ENCODE measurements around the gene WWC2.

DNA sequence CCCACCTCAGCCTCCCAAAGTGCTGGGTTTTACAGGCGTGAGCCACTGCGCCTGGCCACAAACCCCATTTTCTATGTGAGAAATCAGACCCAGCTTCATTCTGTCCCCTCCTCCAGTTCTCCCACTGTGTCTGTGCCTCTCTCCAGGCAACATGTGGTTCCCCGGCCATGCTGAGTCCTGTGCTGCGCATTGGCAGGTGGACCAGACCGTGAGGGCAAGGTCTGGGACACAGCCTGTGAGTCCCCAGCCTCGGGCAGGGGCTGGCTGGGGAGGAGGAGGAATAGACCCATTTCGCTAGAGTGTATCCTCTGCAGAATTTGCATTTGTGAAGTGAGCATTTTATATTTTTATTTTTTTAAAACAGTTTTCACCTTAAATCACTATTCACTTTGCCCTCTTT lies 244.7 kb downstream of the WWC2 start:
- TF ChIP-seq GATA1 (IDR thresholded peaks at IDR 0.05; ENCODE audit: low read depth, low read length) (no peak), POLR2A (IDR thresholded peaks at IDR 0.05; ENCODE audit: low read length) (no peak)

All from erythroblast (primary cell).